ACHN (cell line): ENCODE results near the gene SMOC1.

ENCODE experiments used
- DNase-seq: peaks from one replicate; pipeline ENCODE4 v3.0.0-alpha.2; 2015
- in situ Hi-C: cut with HindIII; loops from 2 replicates; pipeline ENCODE4 v1.10.0; 2017; ENCODE audit warnings: low sequenced_read_pairs, low pct_ligation_motif_present, low pct_unique_long_range_greater_than_20kb

Gene SMOC1

GRCh38 chr14:69928111-69928523 lies 48.9 kb downstream of the SMOC1 start:
- no peak for DNase-seq
- in situ Hi-C loops, result no loop called here

DNA sequence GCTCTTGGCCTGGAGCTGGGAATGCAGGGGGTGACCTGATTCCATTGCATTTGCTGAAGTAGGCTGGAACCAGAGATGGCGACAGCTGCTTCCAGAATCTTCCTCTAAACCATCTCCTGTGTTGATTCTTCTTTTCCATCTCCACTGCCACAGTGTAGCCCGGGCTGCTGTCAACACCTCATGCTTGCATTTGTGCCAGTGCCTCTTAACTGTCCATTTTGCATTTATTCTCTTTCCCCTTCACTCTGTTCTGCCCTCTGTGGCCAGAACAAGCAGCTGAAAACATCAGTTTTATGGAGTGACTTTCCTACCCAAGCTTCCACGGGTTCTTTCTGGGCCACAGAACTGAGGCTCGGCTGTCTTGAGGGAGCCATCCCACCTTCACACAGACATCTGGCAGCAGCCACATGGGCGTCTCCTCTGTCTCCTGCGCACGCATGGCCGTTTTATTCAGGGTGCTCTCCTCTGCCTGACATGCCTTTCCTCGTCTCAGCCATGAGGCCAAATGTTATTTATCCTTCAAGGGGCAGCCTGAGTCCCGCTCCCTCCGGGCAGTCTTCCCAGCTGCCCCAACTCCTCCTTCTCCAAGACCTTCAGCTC lies 51.7 kb downstream of the SMOC1 start:
- no peak for DNase-seq
- in situ Hi-C loops, result no loop called here

GRCh38 chr14:69931960-69932359 lies 52.7 kb downstream of the SMOC1 start:
- DNase-seq, result no peak
- in situ Hi-C loops, result no loop called here

GRCh38 chr14:69932391-69932790 lies 53.2 kb downstream of the SMOC1 start:
- in situ Hi-C loops, result no loop called here

DNA sequence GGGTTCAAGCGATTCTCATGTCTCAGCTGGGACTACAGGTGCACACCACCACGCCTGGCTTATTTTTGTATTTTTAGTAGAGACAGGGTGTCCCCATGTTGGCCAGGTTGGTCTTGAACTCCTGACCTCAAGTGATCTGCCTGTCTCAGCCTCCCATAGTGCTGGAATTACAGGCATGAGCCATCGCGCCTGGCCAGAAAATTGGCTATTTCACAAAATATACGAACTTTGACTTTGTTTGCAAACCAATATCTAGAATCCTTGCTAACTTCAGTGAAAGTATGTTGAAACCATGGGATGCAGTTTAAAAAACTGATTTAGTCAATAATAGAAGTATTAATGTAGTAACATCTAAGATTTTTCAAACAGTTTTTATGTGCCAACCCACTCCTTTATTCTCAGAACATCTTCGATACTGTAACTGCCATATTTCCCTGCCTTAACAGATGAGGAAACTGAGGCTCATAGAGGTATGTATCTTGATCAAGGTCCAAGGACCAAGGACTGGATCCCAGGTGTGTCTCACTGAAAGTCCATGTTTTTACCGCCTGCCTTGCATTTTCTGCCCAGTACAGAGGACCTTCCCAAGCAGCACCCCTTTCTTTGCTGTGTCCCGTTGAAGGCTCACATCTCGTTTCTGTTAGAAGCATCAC lies 54.5 kb downstream of the SMOC1 start:
- in situ Hi-C loops, result no loop called here
- DNase-seq, result no peak

More at GRCh38 chr14:69932391-69932790, 53.2 kb downstream of the SMOC1 start:
- DNase-seq, result no peak

GRCh38 chr14:69937367-69938081 lies 58.3 kb downstream of the SMOC1 start:
- in situ Hi-C loops, result no loop called here

GRCh38 chr14:69938751-69939150 lies 59.5 kb downstream of the SMOC1 start:
- in situ Hi-C loops, result no loop called here
- DNase-seq, result no peak

More at GRCh38 chr14:69937367-69938081, 58.3 kb downstream of the SMOC1 start:
- DNase-seq, result no peak

DNA sequence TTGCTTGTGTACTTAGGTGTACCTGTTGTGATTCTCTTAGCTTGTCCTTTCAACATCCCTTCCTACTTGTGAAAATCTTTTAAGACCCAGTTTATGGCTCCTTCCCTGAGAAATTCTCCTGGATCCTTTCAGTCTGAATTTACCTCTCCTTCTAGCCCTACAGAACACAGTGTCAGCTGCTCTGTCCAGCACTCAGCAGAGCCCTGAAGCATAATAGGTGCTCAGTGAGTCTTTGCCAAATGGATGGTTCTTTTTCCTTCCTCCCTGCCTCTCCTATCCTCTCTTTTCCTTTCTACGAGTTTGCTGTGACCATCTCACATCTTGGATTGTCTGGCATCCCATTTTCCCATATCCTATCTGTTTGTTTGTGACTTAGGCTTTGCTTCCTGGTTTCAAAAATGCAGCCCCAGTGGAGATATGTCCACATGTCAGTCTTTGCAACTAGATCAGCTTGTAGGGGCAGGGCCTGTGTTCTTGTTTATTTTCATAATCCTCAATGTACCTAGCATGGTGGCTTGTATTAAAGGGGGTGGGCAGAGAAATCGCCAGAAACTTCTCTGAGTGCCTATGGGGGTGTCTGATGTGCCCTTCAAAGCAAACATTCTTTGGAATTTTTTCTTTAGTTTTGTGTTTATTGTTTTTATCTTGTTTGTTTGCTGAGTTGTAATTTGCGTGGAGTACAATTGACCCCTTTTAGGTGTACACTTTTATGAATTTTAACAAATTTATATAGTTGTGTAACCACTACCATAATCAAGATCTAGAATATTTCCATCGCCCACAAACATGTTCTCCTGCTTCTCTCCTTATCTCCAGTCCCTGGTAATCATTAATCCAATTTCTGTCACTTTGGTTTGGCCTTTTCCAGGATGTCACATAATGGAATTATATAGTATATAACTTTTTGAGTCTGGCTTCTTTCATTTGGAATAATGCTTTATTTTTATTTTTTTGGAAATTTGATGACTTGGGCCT lies 62.8 kb downstream of the SMOC1 start:
- in situ Hi-C loops, result no loop called here
- no peak for DNase-seq

DNA sequence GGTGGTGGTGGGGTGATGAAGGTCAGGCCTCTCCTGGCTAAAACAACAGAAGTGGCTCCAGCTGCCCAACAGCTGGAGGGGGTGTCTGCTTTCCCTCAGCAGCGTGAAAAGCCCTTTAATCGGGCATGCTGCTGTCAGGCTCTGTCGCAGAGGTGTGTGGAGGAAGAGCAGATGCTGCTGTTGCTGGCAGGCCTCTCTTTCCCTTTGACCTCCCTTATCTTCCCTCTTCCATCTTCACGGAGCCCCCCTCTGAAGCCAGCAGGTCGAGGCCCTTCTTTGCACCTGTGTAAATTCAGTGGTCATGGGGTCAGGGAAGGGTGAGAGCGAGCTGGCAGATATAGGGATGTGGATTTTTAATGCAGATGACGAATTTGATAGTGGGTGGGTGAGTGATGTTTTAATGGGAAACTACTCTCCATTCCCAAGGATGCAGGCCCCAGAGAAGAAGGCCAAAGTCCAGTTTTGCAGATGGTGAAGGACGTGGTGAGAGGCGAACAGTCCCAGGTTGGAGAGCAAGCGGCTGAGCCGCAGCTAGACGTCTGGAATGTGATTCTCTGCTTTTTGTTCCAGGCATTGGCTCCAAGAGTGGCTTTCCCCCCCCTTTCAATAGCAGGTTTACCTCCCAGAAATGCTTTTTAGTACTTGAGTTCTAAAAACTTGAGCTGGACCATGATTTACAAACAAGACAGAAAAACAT lies 64.0 kb downstream of the SMOC1 start:
- in situ Hi-C loops, result no loop called here
- DNase-seq, result no peak

GRCh38 chr14:69945347-69945746 lies 66.1 kb downstream of the SMOC1 start:
- in situ Hi-C loops, result no loop called here
- no peak for DNase-seq

DNA sequence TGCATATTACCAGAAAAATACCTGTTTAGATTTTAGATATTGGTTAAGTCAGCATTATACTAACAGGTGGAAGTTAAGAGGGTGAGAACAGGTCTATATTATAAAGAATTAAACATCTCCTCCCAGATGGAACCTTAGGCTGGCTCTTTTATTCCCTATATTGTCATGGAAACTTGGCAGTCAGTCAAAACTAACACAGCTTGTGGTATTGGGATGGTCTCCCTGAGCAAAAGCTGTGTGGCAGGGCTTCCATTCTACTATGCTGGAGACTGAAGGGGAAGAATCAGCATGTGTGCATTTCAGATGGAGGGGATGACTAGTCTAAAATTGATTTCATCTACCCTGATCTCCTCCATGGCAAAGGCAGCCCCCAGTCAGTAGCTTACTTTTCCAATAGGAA lies 66.7 kb downstream of the SMOC1 start:
- DNase-seq, result no peak
- in situ Hi-C loops, result no loop called here

- no peak for DNase-seq
- in situ Hi-C loops, result no loop called here
These were observed 69.1 kb downstream of the SMOC1 start for GRCh38 chr14:69948351-69948750.

DNA sequence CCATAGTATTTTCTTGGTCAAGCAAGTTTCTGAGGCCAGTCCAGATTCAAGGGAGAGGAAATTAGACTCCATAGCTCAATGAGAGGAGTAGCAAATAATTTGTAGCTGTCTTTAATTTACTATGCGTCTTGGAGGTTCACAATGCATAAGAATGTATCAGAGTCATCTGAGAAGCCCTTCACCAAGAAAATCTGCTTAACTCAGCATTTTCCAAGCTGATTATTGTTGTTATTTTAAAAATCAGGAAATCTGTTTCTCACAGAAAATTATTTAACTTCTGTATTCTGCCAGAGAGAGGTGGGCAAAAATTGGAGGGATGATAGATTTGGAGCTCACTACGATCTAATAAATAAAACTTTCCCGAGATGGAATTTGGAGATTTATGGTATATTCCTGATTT lies 72.0 kb downstream of the SMOC1 start:
- DNase-seq, result no peak
- in situ Hi-C loops, result no loop called here

GRCh38 chr14:69951935-69952334 lies 72.7 kb downstream of the SMOC1 start:
- in situ Hi-C loops, result no loop called here
- no peak for DNase-seq

- DNase-seq, result no peak
These were observed 74.2 kb downstream of the SMOC1 start for GRCh38 chr14:69953266-69953915.

DNA sequence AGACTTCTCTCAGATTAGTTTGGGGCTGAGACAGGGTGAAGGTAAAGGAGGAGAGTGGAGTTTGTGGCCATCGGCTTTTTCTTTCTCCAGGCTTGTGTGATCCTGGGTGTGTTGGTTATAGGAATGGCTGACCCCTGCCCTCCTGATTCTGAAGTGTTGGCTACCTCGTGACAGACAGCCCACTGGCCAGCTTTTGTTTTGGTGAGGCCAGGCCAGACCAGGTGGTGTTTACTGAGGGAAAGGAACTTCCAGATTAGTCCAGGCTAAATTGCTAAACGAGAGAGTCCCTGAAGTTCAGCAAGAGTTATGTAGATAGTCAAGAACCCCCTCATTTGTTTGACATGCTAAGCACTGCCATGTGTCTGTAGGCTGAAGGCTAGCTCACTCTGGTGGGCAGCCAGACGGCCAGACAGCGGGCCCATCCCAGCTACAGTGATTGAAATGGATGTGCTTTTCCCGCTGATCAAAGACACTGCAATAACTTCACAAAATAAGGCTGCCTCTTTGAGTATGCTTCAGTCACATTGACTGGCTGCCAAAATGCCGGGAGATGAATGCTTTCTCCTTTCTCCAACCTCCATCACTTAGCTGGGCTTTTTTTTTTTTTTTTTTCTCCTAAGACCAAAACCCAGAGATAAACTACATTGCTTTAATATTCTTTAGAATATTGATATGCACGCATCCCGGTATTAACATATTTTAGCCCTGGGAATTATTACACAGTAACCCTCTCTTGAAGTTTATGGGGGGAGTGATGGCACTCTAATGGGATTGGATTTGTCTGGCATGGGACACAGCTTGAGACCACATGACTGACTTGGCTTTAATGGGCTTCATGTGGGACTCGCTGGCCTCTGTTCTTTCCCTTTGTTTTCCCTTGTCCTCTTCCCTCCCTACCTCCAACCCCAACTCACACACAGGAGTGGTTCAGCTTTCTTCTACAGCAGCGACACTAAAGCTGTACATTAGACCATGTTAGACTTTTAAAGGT lies 76.9 kb downstream of the SMOC1 start:
- in situ Hi-C loops, result no loop called here
- no peak for DNase-seq

More at GRCh38 chr14:69953266-69953915, 74.2 kb downstream of the SMOC1 start:
- in situ Hi-C loops, result no loop called here

- no peak for DNase-seq
- in situ Hi-C loops, result no loop called here
These were observed 77.8 kb downstream of the SMOC1 start for GRCh38 chr14:69956970-69957369.
